ENCODE results near the gene SDHAF1. TPM values are rescaled to one million over a fixed set of nuclear protein-coding genes. Genes with fewer than 3 reads are reported as not detected.

SDHAF1 gene
- total RNA-seq, 1 donor from 2014 or later: 21.9 TPM

GRCh38 chr19:36043952-36044351 lies 49.0 kb downstream of the SDHAF1 start:
- no peak for DNase-seq
- no peak for ATAC-seq (ENCODE audit: low read depth)
- CTCF ChIA-PET: no interaction called here
- Mint-ChIP-seq H3K36me3 (ENCODE audit: low read depth) (peaks cover 6% of the 10 kb centered on the region), H3K9me3 (no peaks in the 10 kb centered on the region), H3K4me1 (no peaks in the 10 kb centered on the region), H3K27ac (no peak overlapping the region), H3K4me3 (no peak overlapping the region), H3K27me3 (no peaks in the 10 kb centered on the region)
- TF ChIP-seq, protein P1, sequence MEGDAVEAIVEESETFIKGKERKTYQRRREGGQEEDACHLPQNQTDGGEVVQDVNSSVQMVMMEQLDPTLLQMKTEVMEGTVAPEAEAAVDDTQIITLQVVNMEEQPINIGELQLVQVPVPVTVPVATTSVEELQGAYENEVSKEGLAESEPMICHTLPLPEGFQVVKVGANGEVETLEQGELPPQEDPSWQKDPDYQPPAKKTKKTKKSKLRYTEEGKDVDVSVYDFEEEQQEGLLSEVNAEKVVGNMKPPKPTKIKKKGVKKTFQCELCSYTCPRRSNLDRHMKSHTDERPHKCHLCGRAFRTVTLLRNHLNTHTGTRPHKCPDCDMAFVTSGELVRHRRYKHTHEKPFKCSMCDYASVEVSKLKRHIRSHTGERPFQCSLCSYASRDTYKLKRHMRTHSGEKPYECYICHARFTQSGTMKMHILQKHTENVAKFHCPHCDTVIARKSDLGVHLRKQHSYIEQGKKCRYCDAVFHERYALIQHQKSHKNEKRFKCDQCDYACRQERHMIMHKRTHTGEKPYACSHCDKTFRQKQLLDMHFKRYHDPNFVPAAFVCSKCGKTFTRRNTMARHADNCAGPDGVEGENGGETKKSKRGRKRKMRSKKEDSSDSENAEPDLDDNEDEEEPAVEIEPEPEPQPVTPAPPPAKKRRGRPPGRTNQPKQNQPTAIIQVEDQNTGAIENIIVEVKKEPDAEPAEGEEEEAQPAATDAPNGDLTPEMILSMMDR (IDR thresholded peaks at IDR 0.05): no peak
- POLR2A ChIA-PET: interaction anchor here (0.6 kb wide), 1 partner anchor 229 kb away, joined by 3 read pairs; no protein-coding TSS in a partner anchor
- intact Hi-C loops (cut with micrococcal nuclease): no loop called here

Other genes starting within 250 kb of the SDHAF1 start
- gene U2AF1L4, start 249.8 kb upstream of the SDHAF1 start, total RNA-seq: 41.0 and 46.1 TPM in 2 replicates
- gene PSENEN, start 249.5 kb upstream of the SDHAF1 start, total RNA-seq: 45.0 and 45.6 TPM in 2 replicates
- 12.2 and 14.3 TPM in 2 replicates for gene LIN37, start 246.6 kb upstream of the SDHAF1 start, total RNA-seq
- not detected in 2 replicates for gene HSPB6, start 238.2 kb upstream of the SDHAF1 start, total RNA-seq
- 43.7 and 60.5 TPM in 2 replicates for gene PROSER3, start 237.0 kb upstream of the SDHAF1 start, total RNA-seq
- 9.3 and 15.0 TPM in 2 replicates for gene ARHGAP33, start 219.6 kb upstream of the SDHAF1 start, total RNA-seq
- not detected in 2 replicates for gene PRODH2, start 182.3 kb upstream of the SDHAF1 start, total RNA-seq
- gene NPHS1, start 142.7 kb upstream of the SDHAF1 start, total RNA-seq: 0.18 TPM in 1 of 2 replicates, not detected in the other
- gene KIRREL2, start 138.3 kb upstream of the SDHAF1 start, total RNA-seq: not detected in 2 replicates
- not detected in 2 replicates for gene APLP1, start 126.6 kb upstream of the SDHAF1 start, total RNA-seq
- 120 and 143 TPM in 2 replicates for gene NFKBID, start 94.6 kb upstream of the SDHAF1 start, total RNA-seq
- gene HCST, start 92.7 kb upstream of the SDHAF1 start, total RNA-seq: 2.9 and 3.5 TPM in 2 replicates
- 0.83 TPM in 1 of 2 replicates, not detected in the other for gene TYROBP, start 86.9 kb upstream of the SDHAF1 start, total RNA-seq
- 1.8 TPM in 2 replicates for gene LRFN3, start 58.8 kb upstream of the SDHAF1 start, total RNA-seq
- 2.1 and 3.7 TPM in 2 replicates for gene SYNE4, start 13.6 kb downstream of the SDHAF1 start, total RNA-seq
- 32.7 and 39.7 TPM in 2 replicates for gene ALKBH6, start 19.0 kb downstream of the SDHAF1 start, total RNA-seq
- gene CLIP3, start 37.7 kb downstream of the SDHAF1 start, total RNA-seq: 0.20 and 0.62 TPM in 2 replicates
- gene THAP8, start 59.1 kb downstream of the SDHAF1 start, total RNA-seq: 2.3 and 2.4 TPM in 2 replicates
- 2.7 and 3.3 TPM in 2 replicates for gene WDR62, start 59.7 kb downstream of the SDHAF1 start, total RNA-seq
- gene OVOL3, start 116.0 kb downstream of the SDHAF1 start, total RNA-seq: not detected in 2 replicates
- 46.6 and 51.6 TPM in 2 replicates for gene POLR2I, start 119.7 kb downstream of the SDHAF1 start, total RNA-seq
- 138 and 144 TPM in 2 replicates for gene TBCB, start 120.3 kb downstream of the SDHAF1 start, total RNA-seq
- gene CAPNS1, start 144.9 kb downstream of the SDHAF1 start, total RNA-seq: 442 and 477 TPM in 2 replicates
- gene COX7A1, start 157.3 kb downstream of the SDHAF1 start, total RNA-seq: not detected in 2 replicates
- gene ZNF565, start 219.5 kb downstream of the SDHAF1 start, total RNA-seq: 2.3 and 3.2 TPM in 2 replicates
- gene ZNF146, start 219.9 kb downstream of the SDHAF1 start, total RNA-seq: 57.8 and 63.2 TPM in 2 replicates